ENCODE results near the gene ZNF134.

The ZNF134 gene

DNA sequence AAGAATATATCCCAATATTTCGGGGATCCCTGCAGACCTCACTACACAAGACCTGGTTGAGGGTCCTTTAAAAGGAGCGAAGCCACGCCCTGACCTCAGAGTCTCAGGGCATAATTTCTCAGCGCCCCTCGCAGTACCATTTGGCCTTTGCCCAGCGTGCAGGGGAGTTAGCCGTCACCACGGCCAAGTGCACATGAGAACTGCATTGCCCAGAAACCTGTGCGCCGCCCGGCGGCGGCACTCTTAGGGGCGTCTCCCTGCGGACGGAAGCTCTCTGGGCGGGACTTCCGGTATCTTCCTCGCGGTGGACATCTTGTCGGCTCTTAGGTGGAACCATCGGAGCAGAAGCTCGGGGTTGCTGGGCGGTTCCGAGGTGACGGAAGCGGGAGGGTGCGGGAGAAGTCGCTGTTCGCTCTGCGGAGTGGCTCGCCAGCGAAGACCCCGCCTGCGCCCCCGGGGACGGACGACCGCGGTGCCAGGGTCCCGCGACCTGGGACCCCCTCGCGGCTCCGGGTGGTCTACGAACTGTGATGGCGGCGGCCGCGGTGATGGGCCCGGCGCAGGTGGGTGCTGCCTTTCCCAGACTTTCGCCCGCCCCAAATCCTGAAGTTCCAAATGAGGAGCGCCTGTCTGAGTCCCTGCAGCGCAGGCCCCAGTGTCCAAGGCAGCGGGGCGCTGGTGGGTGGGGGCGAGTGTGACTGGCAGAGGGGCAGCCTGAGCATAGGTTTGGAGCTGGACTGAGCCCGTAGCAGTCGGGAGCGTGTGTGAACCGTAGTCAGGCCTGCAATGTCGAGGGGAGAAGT lies at the start of gene ZNF134:
TSS of gene ZNF134 (plus strand) at position 302 of the 803 bp plus-strand sequence. CDS start 5,227 bp downstream, outside the sequence.
- ChIA-PET POLR2A (interaction anchor here (0.5 to 1.6 kb wide), 8 partner anchors 14 to 875 kb away, joined by 3 to 15 read pairs (median 4); partner anchors contain the start of genes ZNF211, ZNF530 and ZNF551), CTCF (no interaction called here)
- Histone ChIP-seq H3K9me3 (ENCODE audit: control insufficient read depth, insufficient read depth, low read depth, low read length) (peaks cover 25% of the 10 kb centered on the region), H3K4me3 (ENCODE audit: low read depth, low read length) (peak within 1 kb of the TSS; percentile 95), H3K36me3 (ENCODE audit: control insufficient read depth in 2 of 2, insufficient read depth in 1 of 2, low read length in 2 of 2) (peaks cover 29 to 42% of the 10 kb centered on the region in 2 experiments), H3K4me1 (ENCODE audit: control insufficient read depth, insufficient read depth, low read length) (no peaks in the 10 kb centered on the region), H3K27ac (ENCODE audit: extremely low read depth, low read depth, low read length) (peak within 1 kb of the TSS; percentile 71; the same call in 1 of the 2 replicates)
- peak; percentile 83 for TF ChIP-seq ZBTB11 (tag by site-specific recombination; conservative IDR thresholded peaks at IDR 0.05; ENCODE audit: low read depth)
- TF ChIP-seq YY1 (tag by site-specific recombination; IDR thresholded peaks at IDR 0.05): peak; percentile 80
- 0 out of 2 replicates have a peak, but pooled peaks have one; percentile 1 for TF ChIP-seq ZNF560 (tag by site-specific recombination; IDR thresholded peaks at IDR 0.05; ENCODE audit: borderline replicate concordance)
- peak; percentile 52; the same call in 1 of the 2 replicates for TF ChIP-seq GLIS2 (tag by site-specific recombination; IDR thresholded peaks at IDR 0.05)
- peak; percentile 27; the same call in 1 of the 2 replicates for TF ChIP-seq ZNF10 (tag by site-specific recombination; IDR thresholded peaks at IDR 0.05)
- TF ChIP-seq, protein P1, sequence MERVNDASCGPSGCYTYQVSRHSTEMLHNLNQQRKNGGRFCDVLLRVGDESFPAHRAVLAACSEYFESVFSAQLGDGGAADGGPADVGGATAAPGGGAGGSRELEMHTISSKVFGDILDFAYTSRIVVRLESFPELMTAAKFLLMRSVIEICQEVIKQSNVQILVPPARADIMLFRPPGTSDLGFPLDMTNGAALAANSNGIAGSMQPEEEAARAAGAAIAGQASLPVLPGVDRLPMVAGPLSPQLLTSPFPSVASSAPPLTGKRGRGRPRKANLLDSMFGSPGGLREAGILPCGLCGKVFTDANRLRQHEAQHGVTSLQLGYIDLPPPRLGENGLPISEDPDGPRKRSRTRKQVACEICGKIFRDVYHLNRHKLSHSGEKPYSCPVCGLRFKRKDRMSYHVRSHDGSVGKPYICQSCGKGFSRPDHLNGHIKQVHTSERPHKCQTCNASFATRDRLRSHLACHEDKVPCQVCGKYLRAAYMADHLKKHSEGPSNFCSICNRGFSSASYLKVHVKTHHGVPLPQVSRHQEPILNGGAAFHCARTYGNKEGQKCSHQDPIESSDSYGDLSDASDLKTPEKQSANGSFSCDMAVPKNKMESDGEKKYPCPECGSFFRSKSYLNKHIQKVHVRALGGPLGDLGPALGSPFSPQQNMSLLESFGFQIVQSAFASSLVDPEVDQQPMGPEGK (tag by site-specific recombination; IDR thresholded peaks at IDR 0.05): 0 out of 2 replicates have a peak, but pooled peaks have one; percentile 22
- TF ChIP-seq ZNF223 (tag by site-specific recombination; IDR thresholded peaks at IDR 0.05): no peak
- TF ChIP-seq GLIS1 (tag by site-specific recombination; IDR thresholded peaks at IDR 0.05): 0 out of 2 replicates have a peak, but pooled peaks have one; percentile 29
- no peak for TF ChIP-seq ZNF302 (tag by site-specific recombination; IDR thresholded peaks at IDR 0.05; ENCODE audit: low read depth)
- TF ChIP-seq KLF8 (tag by site-specific recombination; IDR thresholded peaks at IDR 0.05): peak; percentile 62; the same call in 1 of the 2 replicates
- peak; percentile 67 for TF ChIP-seq YY2 (tag by site-specific recombination; IDR thresholded peaks at IDR 0.05)
- peak; percentile 96 for TF ChIP-seq HOXC10 (CRISPR knock-in tag; IDR thresholded peaks at IDR 0.05)
- TF ChIP-seq ZFP69B (tag by site-specific recombination; IDR thresholded peaks at IDR 0.05): peak; percentile 29; the same call in 1 of the 2 replicates
- peak; percentile 42; the same call in 1 of the 2 replicates for TF ChIP-seq ZNF76 (tag by site-specific recombination; IDR thresholded peaks at IDR 0.05; ENCODE audit: borderline replicate concordance, low read depth)
- 0 out of 2 replicates have a peak, but pooled peaks have one; percentile 16 for TF ChIP-seq ZNF660 (tag by site-specific recombination; IDR thresholded peaks at IDR 0.05)
- peak; percentile 47; the same call in 1 of the 2 replicates for TF ChIP-seq ZNF561 (tag by site-specific recombination; IDR thresholded peaks at IDR 0.05; ENCODE audit: borderline replicate concordance)
- TF ChIP-seq RBAK (tag by site-specific recombination; IDR thresholded peaks at IDR 0.05): no peak
- no peak for TF ChIP-seq PRDM2 (tag by site-specific recombination; IDR thresholded peaks at IDR 0.05; ENCODE audit: borderline replicate concordance)
- TF ChIP-seq ZNF274 (IDR thresholded peaks at IDR 0.05; ENCODE audit: low read length): no peak
- no peak for TF ChIP-seq ZNF274 (tag by site-specific recombination; IDR thresholded peaks at IDR 0.05; ENCODE audit: borderline replicate concordance)
- TF ChIP-seq ZNF510 (tag by site-specific recombination; IDR thresholded peaks at IDR 0.05; ENCODE audit: insufficient replicate concordance): no peak
- peak; percentile 89 for TF ChIP-seq SP3 (tag by site-specific recombination; IDR thresholded peaks at IDR 0.05)
- TF ChIP-seq ZNF335 (tag by site-specific recombination; conservative IDR thresholded peaks at IDR 0.05): peak; percentile 83
- TF ChIP-seq, protein P2, sequence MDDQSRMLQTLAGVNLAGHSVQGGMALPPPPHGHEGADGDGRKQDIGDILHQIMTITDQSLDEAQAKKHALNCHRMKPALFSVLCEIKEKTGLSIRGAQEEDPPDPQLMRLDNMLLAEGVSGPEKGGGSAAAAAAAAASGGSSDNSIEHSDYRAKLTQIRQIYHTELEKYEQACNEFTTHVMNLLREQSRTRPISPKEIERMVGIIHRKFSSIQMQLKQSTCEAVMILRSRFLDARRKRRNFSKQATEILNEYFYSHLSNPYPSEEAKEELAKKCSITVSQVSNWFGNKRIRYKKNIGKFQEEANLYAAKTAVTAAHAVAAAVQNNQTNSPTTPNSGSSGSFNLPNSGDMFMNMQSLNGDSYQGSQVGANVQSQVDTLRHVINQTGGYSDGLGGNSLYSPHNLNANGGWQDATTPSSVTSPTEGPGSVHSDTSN (CRISPR knock-in tag; IDR thresholded peaks at IDR 0.05): 0 out of 2 replicates have a peak, but pooled peaks have one; percentile 73

Measured in HEK293 (cell line).